Epidermal melanocyte (primary cell): ENCODE data around the gene C12orf43.
"Not testable (repeated sequence)": the region's sequence is repeated elsewhere in the genome, so short reads cannot be mapped to it uniquely, and the experiment has no call there.

Experiments
- DNase-seq: peaks from one replicate; pipeline ENCODE4 v3.0.0; 2011; ENCODE audit warnings: low spot score; ENCODE audit not compliant: insufficient read length

The C12orf43 gene

GRCh38 chr12:121015825-121016766 lies at the start of gene C12orf43:
C12orf43 (minus strand) TSS chr12:121016487; CDS start chr12:121016474, 13 bp downstream.
- peak; percentile 88 for DNase-seq

DNA sequence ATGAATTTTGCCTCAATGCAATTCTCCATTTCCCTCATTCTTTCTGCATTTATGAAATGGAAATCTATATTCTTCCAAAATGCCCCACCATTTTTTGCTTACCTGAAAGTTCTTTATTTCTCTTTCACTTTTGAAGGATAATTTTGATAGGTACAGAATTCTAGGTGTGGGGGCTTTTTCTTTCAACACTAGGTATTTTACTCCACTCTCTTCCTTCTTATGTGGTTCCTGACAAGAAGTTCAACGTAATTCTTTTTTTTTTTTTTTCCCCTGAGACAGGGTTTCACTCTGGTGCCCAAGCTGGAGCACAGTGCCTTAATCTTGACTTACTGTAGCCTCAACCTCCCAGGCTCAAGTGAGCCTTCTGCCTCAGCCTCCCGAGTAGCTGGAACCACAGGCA lies 49.1 kb upstream of the C12orf43 start:
- DNase-seq = no peak

- DNase-seq = not testable (repeated sequence)
Observed at GRCh38 chr12:121064586-121064985, 48.3 kb upstream of the C12orf43 start.

DNA sequence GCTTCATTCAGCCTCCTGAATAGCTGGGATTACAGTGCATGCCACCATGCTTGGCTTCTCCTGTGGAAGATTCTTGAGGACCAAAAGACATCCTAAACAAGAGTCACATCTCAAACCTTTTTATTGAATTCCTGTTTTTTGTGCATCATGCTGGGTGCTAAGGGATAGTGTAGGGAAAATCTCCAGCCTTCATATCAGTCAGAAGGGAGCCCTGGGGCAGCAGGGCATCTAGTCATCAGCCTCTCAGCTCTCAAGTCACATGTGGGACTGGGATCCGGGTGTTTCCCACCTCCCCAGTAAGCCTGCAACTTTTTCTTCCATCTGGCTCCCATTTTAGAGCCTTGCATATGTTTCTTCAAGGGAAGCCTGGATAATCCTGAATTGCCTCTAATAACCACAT lies 47.8 kb upstream of the C12orf43 start:
- DNase-seq = no peak

DNA sequence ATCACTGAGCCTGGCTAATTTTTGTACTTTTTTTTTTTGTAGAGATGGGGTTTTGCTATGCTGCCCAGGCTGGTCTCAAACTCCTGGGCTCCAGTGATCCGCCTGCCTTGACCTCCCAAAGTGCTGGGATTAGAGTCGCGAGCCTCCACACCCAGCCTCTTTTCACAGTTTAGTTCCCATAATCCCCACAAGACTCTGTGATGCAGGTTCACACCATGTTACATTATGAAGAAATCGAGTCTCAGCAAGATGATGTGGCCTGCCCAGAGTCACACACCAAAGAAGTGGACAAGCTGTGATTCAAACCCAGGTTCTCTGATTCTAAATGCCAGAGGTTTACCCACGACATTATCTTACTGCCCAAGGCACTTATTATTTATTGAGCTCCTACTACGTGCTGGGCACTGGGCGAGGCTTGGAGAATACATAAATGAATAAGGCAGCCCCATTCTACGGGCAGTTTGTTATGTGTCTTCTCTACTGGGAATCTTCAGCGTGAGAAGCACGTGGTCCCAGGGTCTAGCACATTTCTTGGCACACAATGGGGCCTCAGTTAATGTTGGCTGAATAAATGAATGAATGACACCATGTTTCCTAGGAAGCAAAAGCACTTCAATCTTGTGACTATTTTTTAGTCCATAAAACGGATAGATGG lies 46.2 kb upstream of the C12orf43 start:
- no peak for DNase-seq

- DNase-seq = no peak
Observed at GRCh38 chr12:121061831-121062230, 45.5 kb upstream of the C12orf43 start.

- no peak for DNase-seq
Observed at GRCh38 chr12:121060149-121061001, 44.1 kb upstream of the C12orf43 start.

DNA sequence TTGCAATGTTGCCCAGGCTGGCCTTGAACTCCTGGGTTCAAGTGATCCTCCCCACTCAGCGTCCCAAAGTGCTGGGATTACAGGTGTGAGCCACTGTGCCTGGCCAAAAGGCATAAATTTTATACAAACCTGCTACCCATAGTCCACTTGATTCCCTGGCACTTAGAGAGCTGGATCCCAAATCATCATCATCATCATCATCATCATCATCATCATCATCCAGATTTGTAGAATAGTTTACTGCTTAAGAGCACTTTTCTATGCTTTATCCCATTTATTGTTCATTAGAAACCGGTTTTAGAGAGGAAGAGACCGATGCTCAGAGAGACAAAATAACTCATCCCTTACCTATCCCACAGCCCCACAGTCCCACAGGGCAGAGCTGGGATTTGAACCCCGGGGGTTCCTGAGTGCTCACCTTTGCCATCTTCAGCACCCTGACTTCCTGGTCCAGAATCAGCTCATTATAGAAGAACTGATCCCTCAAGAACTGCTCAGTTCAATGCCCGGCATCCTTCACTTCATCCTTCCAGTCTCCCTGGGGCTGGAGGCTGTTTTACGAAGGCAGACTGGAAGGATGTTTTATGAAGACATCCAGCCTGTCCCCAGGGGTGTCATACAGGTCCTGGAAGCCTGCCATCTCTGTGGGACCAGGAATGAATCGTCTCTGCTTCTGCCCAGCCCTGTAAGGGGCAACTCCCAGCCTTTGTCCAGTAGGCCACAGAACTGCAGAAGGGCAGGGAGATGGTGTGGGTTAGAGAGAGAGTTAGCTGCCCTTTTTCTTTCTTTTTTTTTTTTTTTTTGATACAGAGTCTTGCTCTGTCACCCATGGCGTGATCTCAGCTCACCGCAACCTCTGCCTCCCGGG lies 43.0 kb upstream of the C12orf43 start:
- no peak for DNase-seq

DNA sequence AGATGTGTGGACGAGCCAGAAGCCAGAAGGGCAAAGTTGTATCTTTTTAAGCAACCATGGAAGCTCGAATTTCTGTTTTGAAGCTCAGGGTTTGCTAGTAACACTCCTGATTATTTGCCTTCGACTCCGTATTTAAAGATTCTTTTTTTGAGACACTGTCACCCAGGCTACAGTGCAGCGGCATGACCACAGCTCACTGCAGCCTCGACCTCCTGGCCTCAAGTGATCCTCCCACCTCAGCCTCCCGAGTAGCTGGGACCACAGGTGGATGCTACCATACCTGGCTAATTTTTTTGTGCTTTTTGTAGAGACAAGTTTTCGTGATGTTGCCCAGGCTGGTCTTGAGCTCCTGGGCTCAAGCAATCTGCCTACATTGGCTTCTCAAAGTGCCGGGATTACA lies 41.5 kb upstream of the C12orf43 start:
- no peak for DNase-seq

GRCh38 chr12:121053706-121054105 lies 37.4 kb upstream of the C12orf43 start:
- DNase-seq = no peak

DNA sequence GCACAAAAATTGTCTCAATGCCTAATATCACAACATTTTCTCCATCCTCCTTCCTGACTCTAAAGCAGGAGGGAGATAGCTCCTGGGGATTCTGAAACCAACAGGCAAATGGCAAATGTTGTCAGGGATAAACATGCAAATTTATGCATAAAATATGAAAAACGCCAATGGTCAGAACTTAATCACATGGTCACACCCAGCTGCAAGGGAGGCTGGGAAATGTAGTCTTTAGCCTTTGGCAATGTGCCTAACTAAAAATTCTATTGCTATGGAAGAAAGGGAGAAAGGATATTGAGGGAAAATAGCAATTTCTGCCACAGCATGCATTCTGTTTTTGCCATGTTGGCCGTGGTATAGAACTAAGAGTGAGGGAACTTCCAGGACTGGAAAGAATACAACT lies 34.4 kb upstream of the C12orf43 start:
- no peak for DNase-seq

GRCh38 chr12:121048442-121048841 lies 32.2 kb upstream of the C12orf43 start:
- no peak for DNase-seq

- DNase-seq = not testable (repeated sequence)
Observed at GRCh38 chr12:121047400-121047799, 31.1 kb upstream of the C12orf43 start.

DNA sequence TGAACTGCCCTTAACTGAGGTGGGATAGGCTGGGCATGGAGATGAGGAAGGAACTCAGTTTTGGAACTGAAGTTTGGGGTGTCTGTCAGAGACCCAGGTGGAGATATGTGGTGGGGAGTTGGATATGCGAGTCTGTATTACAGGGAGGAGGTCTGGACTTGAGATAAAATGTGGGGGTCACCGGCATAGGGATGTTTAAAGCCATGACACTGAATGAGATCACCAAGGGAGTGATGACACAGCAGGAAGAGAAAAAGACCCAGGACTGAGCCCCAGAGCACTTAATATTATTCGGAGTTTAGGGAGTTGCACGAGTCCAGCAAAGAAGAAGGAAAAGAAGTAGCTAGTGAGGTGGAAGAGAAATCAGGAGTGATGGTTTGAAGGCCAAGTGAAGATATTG lies 26.8 kb upstream of the C12orf43 start:
- DNase-seq = no peak

DNA sequence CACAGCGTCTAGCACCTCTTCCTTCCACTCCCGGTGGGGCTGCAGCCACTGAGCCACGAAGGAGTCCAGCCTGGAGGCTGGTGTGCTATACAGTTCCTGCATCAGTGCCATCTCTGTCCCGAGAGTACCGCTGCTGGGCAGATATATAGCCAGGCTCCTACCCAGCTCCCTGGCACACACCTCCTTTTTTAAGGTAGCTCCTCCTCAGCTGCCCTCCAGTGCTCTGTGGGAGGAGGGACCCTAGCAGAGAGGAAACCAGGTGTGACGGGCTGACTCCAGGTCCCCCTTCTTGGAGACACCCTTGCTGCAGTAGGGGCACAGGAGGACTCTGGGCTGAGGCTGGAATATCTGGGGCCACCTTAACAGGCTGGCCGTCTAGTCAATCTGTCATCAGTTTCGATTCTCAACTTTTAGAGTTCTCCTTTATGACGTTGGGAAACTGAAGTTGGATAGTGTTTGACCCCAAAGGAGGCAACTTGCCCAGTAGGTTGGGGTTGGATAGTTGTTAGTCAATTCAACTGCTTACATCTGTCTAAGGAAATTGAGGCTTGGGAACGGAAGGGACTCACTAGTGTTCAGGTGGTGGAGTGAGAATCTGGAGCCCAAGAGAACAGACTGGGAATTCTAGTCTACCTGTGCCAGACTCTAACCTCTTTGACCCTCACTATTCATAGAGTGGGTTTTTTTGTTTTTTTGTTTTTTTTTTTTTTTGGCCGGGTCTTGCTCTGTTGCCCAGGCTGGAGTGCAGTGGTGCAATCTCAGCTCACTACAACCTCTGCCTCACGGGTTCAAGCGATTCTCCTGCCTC lies 22.8 kb upstream of the C12orf43 start, which contains the start of gene OASL:
TSS of gene OASL (minus strand) at position 386 of the 808 bp plus-strand sequence. CDS start at position 111, 275 bp downstream.
- no peak for DNase-seq

GRCh38 chr12:121036810-121037326 lies 20.6 kb upstream of the C12orf43 start:
- no peak for DNase-seq

DNA sequence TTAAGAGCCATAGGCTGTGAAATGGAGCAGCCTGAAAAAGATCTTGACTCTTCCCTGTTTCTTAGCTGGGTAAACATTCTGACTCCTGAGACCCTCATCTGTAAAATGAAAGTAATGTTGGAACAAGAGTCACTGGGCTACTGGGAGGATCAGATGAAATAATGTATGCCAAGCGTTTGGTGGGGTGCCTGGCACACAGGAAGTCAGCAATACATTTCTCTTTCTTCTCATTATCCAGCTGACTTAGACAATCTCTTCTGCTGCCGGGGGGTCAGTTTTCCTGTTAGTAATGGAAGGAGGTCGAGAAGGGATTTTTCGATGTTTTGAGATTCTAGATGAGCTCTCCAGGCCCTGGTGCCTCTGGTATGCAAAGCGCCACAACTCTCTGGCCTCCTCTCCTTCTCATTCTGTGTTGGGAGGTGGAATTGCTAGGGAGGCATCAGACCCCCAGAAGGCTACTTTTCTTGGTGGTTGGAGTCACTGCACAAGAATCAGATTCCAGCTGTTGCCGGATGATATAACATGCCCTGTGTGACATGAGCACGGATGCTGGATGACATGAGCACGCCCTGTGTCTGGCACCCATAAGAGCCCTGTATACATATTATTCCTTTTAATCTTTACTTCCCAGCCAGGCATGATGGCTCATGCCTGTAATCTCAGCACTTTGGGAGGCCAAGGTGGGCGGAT lies 18.5 kb upstream of the C12orf43 start:
- no peak for DNase-seq

DNA sequence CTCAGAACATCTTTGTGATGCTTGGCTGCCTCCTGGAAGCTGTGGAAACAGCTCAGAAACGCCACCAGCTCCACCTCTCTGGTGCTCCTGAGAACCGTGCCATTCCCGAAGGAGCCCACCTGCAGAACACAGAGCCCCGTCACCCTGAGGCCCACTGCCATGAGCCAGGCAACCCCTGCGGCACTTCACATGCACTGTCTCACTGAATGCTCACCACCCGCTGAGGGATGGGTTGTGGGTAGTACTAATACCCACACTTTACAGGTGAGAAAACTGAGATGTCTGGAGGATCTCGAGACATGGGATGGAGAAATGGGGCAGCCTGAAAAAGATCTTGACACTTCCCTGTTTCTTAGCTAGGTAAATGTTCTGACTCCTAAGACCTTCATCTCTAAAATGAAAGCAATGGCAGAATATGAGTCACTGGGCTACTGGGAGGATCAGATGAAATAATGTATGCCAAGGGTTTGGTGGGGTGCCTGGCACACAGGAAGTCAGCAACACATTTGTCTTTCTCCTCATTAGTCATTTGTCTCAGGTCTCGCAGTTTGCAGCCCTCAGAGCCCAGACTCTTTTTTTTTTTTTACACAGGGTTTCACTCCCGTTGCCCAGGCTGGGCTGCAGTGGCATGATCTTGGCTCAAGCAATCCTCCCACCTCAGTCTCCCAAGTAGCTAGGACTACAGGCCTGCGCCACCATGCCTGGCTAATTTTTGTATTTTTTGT lies 17.5 kb upstream of the C12orf43 start:
- no peak for DNase-seq
